ENCODE measurements around the gene OCLN. TPM values are rescaled to one million over a fixed set of nuclear protein-coding genes. Genes with fewer than 3 reads are reported as not detected.

The OCLN gene
- total RNA-seq, 1 donor from 2014 or later = 136 TPM

- no peaks in the 10 kb centered on the region for H3K27me3 ChIP-seq
- no peaks in the 10 kb centered on the region for H3K36me3 ChIP-seq
- no peak overlapping the region for H3K4me3 ChIP-seq
- TF ChIP-seq CTCF (IDR thresholded peaks at IDR 0.05) = no peak
- no peak overlapping the region for H3K27ac ChIP-seq
- H3K9me3 ChIP-seq = no peaks in the 10 kb centered on the region
- no peak for ATAC-seq
- intact Hi-C loops (cut with DNase I) = no loop called here
- H3K4me1 ChIP-seq = peaks cover 10% of the 10 kb centered on the region
- no peak for DNase-seq
Measured at GRCh38 chr5:69498384-69498783, 5.8 kb downstream of the OCLN start.

- Histone ChIP-seq H3K9me3 (no peaks in the 10 kb centered on the region), H3K4me1 (peaks cover 11% of the 10 kb centered on the region), H3K4me3 (no peak overlapping the region), H3K27me3 (no peaks in the 10 kb centered on the region), H3K27ac (peak overlapping the region; percentile 12), H3K36me3 (no peaks in the 10 kb centered on the region)
- no peak for TF ChIP-seq CTCF (IDR thresholded peaks at IDR 0.05)
- intact Hi-C loops (cut with DNase I) = no loop called here
- ATAC-seq (peak; percentile 53), DNase-seq (no peak)
Measured at GRCh38 chr5:69502367-69502766, 9.8 kb downstream of the OCLN start.

DNA sequence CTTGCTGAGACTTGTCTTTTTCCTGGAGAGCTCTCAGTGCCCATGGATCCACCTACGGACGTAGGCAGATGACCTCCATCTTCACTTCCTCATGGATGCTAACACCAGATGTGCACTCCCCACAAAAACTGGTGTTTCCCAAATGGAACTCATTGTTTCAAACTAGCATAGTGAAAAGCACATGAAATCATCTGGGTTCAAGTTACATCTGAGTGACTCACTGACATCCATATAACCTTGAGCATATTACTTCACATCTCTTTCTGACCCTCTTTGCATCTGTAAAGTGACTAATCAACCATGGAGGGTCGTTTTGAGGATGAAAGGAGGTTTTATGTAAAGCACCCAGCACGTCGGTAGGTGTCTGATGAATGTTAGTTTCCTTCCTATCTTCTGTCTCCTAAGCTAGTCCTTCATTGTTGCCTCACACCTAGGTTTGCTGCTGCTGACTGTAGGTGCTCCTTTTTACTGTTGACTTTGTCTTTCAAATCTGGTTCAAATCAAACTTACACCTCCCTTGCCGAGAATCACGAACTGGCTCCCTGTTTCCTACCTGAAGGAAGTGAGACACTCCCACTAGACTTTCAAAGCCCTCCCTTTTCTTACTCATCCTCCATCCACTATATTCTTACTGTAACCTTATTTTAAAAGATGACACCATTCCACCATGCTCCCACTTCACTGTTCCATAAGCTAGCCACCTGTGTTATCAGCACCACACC is 10.3 kb downstream of the OCLN start:
- Histone ChIP-seq H3K4me1 (peaks cover 11% of the 10 kb centered on the region), H3K27me3 (no peaks in the 10 kb centered on the region), H3K4me3 (no peak overlapping the region), H3K27ac (peak overlapping the region; percentile 12), H3K36me3 (no peaks in the 10 kb centered on the region), H3K9me3 (no peaks in the 10 kb centered on the region)
- no peak for TF ChIP-seq CTCF (IDR thresholded peaks at IDR 0.05)
- intact Hi-C loops (cut with DNase I) = no loop called here
- no peak for DNase-seq
- no peak for ATAC-seq

DNA sequence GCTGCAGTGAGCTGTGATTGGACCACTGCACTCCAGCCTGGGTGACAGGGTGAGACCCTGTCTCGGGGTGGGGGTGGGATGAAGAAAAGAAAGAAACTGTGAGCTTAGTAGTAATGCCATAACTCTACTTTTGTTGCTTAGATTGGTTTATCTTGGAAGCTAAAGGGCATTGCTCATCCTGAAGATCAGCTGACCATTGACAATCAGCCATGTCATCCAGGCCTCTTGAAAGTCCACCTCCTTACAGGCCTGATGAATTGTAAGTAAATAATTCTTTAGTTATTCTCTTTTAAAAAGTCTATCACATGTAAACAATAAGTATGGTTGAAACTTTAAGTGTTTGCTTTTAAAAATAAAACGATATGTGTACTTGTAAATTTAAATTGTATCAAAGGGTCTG is 11.4 kb downstream of the OCLN start:
- intact Hi-C loops (cut with DNase I) = no loop called here
- no peaks in the 10 kb centered on the region for H3K9me3 ChIP-seq
- H3K27ac ChIP-seq = no peak overlapping the region

DNA sequence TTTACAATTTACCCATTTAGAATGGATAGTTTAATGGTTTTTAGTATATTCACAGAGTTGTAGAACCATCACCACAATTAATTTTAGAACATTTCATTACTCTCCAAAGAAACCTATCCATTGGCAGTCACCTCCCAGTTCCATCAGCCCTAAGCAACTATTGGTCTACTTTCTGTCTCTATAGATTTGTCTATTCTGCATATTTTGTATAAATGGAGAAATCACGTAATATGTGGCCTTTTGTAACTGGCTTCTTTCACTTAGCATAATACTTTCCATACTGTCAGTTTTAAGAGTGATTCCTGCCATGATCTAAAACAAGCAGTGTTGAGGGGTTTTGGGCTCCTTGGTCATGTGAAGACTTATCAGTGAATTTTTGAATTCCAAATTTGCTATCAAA is 12.7 kb downstream of the OCLN start:
- TF ChIP-seq CTCF (IDR thresholded peaks at IDR 0.05) = no peak
- Histone ChIP-seq H3K4me3 (no peak overlapping the region), H3K27ac (no peak overlapping the region), H3K4me1 (peaks cover 11% of the 10 kb centered on the region), H3K27me3 (no peaks in the 10 kb centered on the region), H3K9me3 (no peaks in the 10 kb centered on the region), H3K36me3 (peaks cover 7% of the 10 kb centered on the region)
- ATAC-seq = no peak
- intact Hi-C loops (cut with DNase I) = no loop called here
- DNase-seq = no peak

More for the DNA sequence above, 11.4 kb downstream of the OCLN start:
- no peaks in the 10 kb centered on the region for H3K36me3 ChIP-seq
- no peak for TF ChIP-seq CTCF (IDR thresholded peaks at IDR 0.05)
- DNase-seq (no peak), ATAC-seq (no peak)
- H3K4me1 ChIP-seq = peaks cover 11% of the 10 kb centered on the region
- H3K4me3 ChIP-seq = no peak overlapping the region
- no peaks in the 10 kb centered on the region for H3K27me3 ChIP-seq

All from upper lobe of right lung (tissue), 1 donor.